Endothelial cell of coronary artery (primary cell): ENCODE data around the gene ANKUB1. TPM values are rescaled to one million over a fixed set of nuclear protein-coding genes. Genes with fewer than 3 reads are reported as not detected.

Experiments used
- total RNA-seq: library from RNA; depleted of rRNA; stranded (reverse); fragments of >200 nt; gene quantifications from 2 replicates; pipeline ENCODE4 v1.2.3, GENCODE V29; 2014

ANKUB1 gene, protein sequence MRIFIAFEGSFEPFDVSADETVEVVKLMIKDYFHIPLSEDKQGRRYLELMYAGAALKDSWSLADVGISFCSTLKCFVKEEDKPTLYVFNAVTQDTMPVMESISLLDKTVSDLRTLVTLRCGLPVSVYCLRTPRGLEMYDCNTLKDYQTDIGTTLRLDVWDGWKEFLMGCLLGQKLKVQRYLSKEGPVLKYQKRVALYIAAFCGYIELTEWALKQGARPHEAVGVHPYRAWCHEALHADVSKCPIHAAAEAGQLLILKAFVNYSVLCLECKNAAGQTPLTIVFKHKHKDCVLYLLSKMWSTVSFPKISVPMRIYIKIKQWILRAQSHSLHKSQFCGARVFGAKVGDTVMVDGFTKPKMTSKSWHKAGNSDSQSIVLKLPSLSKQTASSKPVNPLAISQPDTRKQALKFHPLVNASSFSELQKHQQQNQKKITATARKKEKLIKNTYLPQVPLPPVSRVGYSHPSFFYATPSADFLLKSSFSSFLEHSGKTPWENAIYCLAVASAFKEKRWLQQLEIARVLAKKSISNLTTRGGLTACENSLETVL
- not detected in 2 replicates for total RNA-seq

DNA sequence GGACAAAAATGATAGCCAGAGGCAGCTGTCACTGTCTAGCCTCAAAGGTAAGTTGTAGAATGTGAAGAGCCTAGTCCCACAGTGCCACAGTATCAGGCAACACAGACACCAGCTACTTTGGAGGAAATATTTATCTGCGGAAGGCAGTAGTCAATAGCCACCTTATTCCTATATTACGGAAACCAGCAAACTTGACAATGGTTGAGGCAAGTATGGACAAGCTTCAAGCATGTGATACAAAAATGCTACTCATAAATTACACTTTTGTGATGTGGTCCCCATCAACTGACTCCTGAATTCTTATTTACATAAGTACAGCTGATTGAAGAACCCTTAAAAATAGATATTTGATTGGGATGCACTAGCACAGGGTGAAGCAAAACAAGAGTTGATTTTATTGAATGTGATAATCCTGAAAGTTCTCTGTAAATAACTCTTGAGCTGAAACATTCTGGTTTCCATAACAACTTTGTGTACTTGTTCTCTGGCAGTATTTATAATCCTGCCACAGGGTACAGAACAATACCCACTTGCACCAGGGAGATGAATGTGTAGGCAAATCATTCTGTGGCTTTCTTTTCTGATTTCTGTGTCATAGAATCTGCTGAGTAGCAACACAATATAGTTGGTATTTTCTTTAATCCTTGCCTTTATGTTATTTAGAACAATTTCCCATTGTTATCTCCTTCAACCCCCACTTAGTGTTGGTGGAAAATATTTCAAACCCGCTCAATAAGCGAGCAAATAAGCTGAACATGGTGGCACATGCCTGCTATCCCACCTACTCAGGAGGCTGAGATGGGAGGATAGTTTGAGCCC lies at the start of gene ANKUB1:
ANKUB1 (minus strand) TSS at position 103 of the 819 bp plus-strand sequence. CDS start 188 bp downstream, outside the sequence.

GRCh38 chr3:149812606-149813366 lies 20.4 kb upstream of the ANKUB1 start, which contains the start of gene RNF13:
Gene RNF13, plus strand, starts transcription at chr3:149813215. Its CDS starts 32,812 bp downstream, at chr3:149846027.

DNA sequence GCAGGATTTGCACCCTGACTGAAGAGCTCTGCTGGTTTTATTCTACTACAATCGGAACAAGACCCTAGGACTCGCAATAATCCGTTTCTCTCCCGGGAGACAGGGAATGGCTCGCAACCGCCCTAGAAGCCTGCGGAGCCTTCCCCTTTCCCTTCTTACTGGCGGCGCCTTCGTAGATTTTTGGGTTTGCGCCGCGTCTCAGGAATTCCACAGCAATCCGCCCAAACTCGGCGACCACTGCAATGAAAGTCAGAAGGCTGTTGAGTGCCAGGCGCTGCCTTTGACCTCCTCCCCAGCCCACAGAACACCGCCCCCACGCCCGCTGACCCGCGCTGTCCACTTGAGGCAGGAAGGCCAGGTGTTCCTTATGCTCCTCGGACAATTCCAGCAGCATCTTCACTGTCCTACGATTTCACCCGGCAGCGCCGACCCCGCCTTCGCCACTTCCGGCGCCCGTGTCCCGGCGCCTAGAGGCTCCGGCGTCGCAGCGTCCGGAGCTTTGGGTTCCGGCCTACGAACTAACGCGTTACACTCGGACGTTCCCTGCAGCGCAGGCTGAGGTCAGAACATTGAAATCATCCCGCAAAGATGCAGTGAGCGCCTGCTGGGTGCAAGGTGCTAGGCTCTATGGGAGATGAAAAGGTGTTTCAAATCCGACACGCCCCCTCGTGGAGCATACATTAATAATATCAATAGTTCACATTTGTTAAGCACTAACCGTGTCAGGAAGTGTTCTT lies 40.1 kb downstream of the ANKUB1 start, which contains the start of gene COMMD2:
COMMD2 (minus strand) TSS at position 439 of the 737 bp plus-strand sequence; CDS start at position 394, 45 bp downstream.

Other genes with a start within 250 kb of the ANKUB1 start
- gene WWTR1, start 134.5 kb downstream of the ANKUB1 start, total RNA-seq, result 70.5 and 90.1 TPM in 2 replicates
- 21.4 and 27.6 TPM in 2 replicates for gene COMMD2, start 40.1 kb downstream of the ANKUB1 start, total RNA-seq
- 38.0 and 43.2 TPM in 2 replicates for gene RNF13, start 20.7 kb upstream of the ANKUB1 start, total RNA-seq
- 129 and 158 TPM in 2 replicates for gene PFN2, start 178.3 kb upstream of the ANKUB1 start, total RNA-seq